Activated T-cell treated with anti-CD3 and anti-CD28 coated beads, Interleukin-2, amount 50 U/mL, for 24 hours (primary cell): ENCODE data around the gene GPX6.
"Not testable (repeated sequence)": the region's sequence is repeated elsewhere in the genome, so short reads cannot be mapped to it uniquely, and the experiment has no call there.

Source experiments
- DNase-seq: peaks from one replicate; pipeline ENCODE4 v3.0.0-alpha.2; 2020
- H3K27ac Mint-ChIP-seq: 2 replicates; pipeline ENCODE4 v1.8.0; 2020; ENCODE audit warnings: mild to moderate bottlenecking, mixed read lengths
- H3K27me3 Mint-ChIP-seq: 2 replicates; pipeline ENCODE4 v1.8.0; 2020; ENCODE audit warnings: mixed read lengths
- H3K36me3 Mint-ChIP-seq: 2 replicates; pipeline ENCODE4 v1.8.0; 2020; ENCODE audit warnings: low read depth, mixed read lengths
- H3K4me1 Mint-ChIP-seq: 2 replicates; pipeline ENCODE4 v1.8.0; 2020; ENCODE audit warnings: low read depth, mixed read lengths
- H3K4me3 Mint-ChIP-seq: 2 replicates; pipeline ENCODE4 v1.8.0; 2020; ENCODE audit warnings: mild to moderate bottlenecking, moderate library complexity, mixed read lengths
- H3K9me3 Mint-ChIP-seq: 2 replicates; pipeline ENCODE4 v1.8.0; 2020; ENCODE audit warnings: mixed read lengths

GPX6 gene

GRCh38 chr6:28480253-28480932 is 35.2 kb downstream of the GPX6 start:
- peaks cover 75% of the 10 kb centered on the region for H3K27me3 Mint-ChIP-seq
- H3K27ac Mint-ChIP-seq: no peak overlapping the region
- no peak for DNase-seq
- peaks cover 7% of the 10 kb centered on the region for H3K4me1 Mint-ChIP-seq
- no peaks in the 10 kb centered on the region for H3K36me3 Mint-ChIP-seq
- H3K4me3 Mint-ChIP-seq: no peak overlapping the region
- H3K9me3 Mint-ChIP-seq: no peaks in the 10 kb centered on the region

GRCh38 chr6:28478518-28478917 is 37.1 kb downstream of the GPX6 start:
- peaks cover 84% of the 10 kb centered on the region for H3K27me3 Mint-ChIP-seq

GRCh38 chr6:28474441-28475219 is 41.0 kb downstream of the GPX6 start:
- peak overlapping the region; percentile 72 for H3K4me3 Mint-ChIP-seq
- DNase-seq: no peak
- no peaks in the 10 kb centered on the region for H3K9me3 Mint-ChIP-seq
- peaks cover 11% of the 10 kb centered on the region for H3K4me1 Mint-ChIP-seq
- peaks cover 69% of the 10 kb centered on the region for H3K27me3 Mint-ChIP-seq
- H3K27ac Mint-ChIP-seq: peak overlapping the region; percentile 78
- no peaks in the 10 kb centered on the region for H3K36me3 Mint-ChIP-seq

More at GRCh38 chr6:28478518-28478917, 37.1 kb downstream of the GPX6 start:
- peak overlapping the region; percentile 49 for H3K4me3 Mint-ChIP-seq
- no peaks in the 10 kb centered on the region for H3K36me3 Mint-ChIP-seq
- no peaks in the 10 kb centered on the region for H3K9me3 Mint-ChIP-seq
- no peak for DNase-seq
- no peak overlapping the region for H3K27ac Mint-ChIP-seq
- peaks cover 11% of the 10 kb centered on the region for H3K4me1 Mint-ChIP-seq

- H3K4me3 Mint-ChIP-seq: not testable (repeated sequence)
Measured at GRCh38 chr6:28469153-28469745, 46.3 kb downstream of the GPX6 start.

GRCh38 chr6:28468056-28468455 is 47.5 kb downstream of the GPX6 start:
- Mint-ChIP-seq H3K9me3 (peaks cover 2% of the 10 kb centered on the region), H3K4me3 (no peak overlapping the region), H3K27ac (no peak overlapping the region), H3K4me1 (no peaks in the 10 kb centered on the region), H3K36me3 (no peaks in the 10 kb centered on the region), H3K27me3 (peaks cover 56% of the 10 kb centered on the region)
- DNase-seq: no peak

More at GRCh38 chr6:28469153-28469745, 46.3 kb downstream of the GPX6 start:
- not testable (repeated sequence) for H3K27ac Mint-ChIP-seq, H3K4me1 Mint-ChIP-seq, DNase-seq, H3K36me3 Mint-ChIP-seq, H3K9me3 Mint-ChIP-seq
- H3K27me3 Mint-ChIP-seq: peaks cover 57% of the 10 kb centered on the region

- no peak for DNase-seq
- H3K4me1 Mint-ChIP-seq: peaks cover 6% of the 10 kb centered on the region
- H3K9me3 Mint-ChIP-seq: no peaks in the 10 kb centered on the region
- no peak overlapping the region for H3K27ac Mint-ChIP-seq
- H3K4me3 Mint-ChIP-seq: no peak overlapping the region
- no peaks in the 10 kb centered on the region for H3K36me3 Mint-ChIP-seq
- H3K27me3 Mint-ChIP-seq: peaks cover 62% of the 10 kb centered on the region
Measured at GRCh38 chr6:28462401-28462800, 53.2 kb downstream of the GPX6 start.

GRCh38 chr6:28458568-28458967 is 57.0 kb downstream of the GPX6 start:
- no peak for DNase-seq
- Mint-ChIP-seq H3K27ac (no peak overlapping the region), H3K27me3 (peaks cover 70% of the 10 kb centered on the region), H3K4me3 (no peak overlapping the region), H3K4me1 (peaks cover 6% of the 10 kb centered on the region), H3K36me3 (no peaks in the 10 kb centered on the region), H3K9me3 (no peaks in the 10 kb centered on the region)
